Measurements from ENCODE around the gene CDC42BPB.

Gene CDC42BPB

GRCh38 chr14:103006106-103006505, 51.2 kb downstream of the CDC42BPB start:
- Histone ChIP-seq H3K27me3 (ENCODE audit: control insufficient read depth, insufficient read depth, low read length, poor library complexity, severe bottlenecking) (no peaks in the 10 kb centered on the region), H3K4me1 (ENCODE audit: control insufficient read depth, insufficient read depth, low read length) (no peaks in the 10 kb centered on the region), H3K27ac (ENCODE audit: insufficient read depth, low read depth, low read length, poor library complexity, severe bottlenecking) (no peak overlapping the region), H3K36me3 (ENCODE audit: control insufficient read depth, insufficient read depth, low read length) (no peaks in the 10 kb centered on the region), H3K9me3 (ENCODE audit: control insufficient read depth, low read length) (no peaks in the 10 kb centered on the region), H3K4me3 (ENCODE audit: insufficient read depth, low read depth, low read length) (no peak overlapping the region)
- WGBS, 2 experiments = 95 to 97% methylated on average over 8 of the region's 8 CpGs

GRCh38 chr14:103003850-103004249, 53.5 kb downstream of the CDC42BPB start:
- no peaks in the 10 kb centered on the region for H3K4me1 ChIP-seq (ENCODE audit: control insufficient read depth, insufficient read depth, low read length)
- H3K4me3 ChIP-seq (ENCODE audit: insufficient read depth, low read depth, low read length) = no peak overlapping the region
- no peak overlapping the region for H3K27ac ChIP-seq (ENCODE audit: insufficient read depth, low read depth, low read length, poor library complexity, severe bottlenecking)
- no peaks in the 10 kb centered on the region for H3K9me3 ChIP-seq (ENCODE audit: control insufficient read depth, low read length)
- H3K27me3 ChIP-seq (ENCODE audit: control insufficient read depth, insufficient read depth, low read length, poor library complexity, severe bottlenecking) = no peaks in the 10 kb centered on the region
- peaks cover 6% of the 10 kb centered on the region for H3K36me3 ChIP-seq (ENCODE audit: control insufficient read depth, insufficient read depth, low read length)
- 96% methylated on average over 24 of the region's 24 CpGs for WGBS, 2 experiments

GRCh38 chr14:103003351-103003615, 54.1 kb downstream of the CDC42BPB start:
- Histone ChIP-seq H3K27ac (ENCODE audit: insufficient read depth, low read depth, low read length, poor library complexity, severe bottlenecking) (no peak overlapping the region), H3K36me3 (ENCODE audit: control insufficient read depth, insufficient read depth, low read length) (peaks cover 6% of the 10 kb centered on the region), H3K27me3 (ENCODE audit: control insufficient read depth, insufficient read depth, low read length, poor library complexity, severe bottlenecking) (no peaks in the 10 kb centered on the region), H3K4me3 (ENCODE audit: insufficient read depth, low read depth, low read length) (no peak overlapping the region), H3K9me3 (ENCODE audit: control insufficient read depth, low read length) (no peaks in the 10 kb centered on the region), H3K4me1 (ENCODE audit: control insufficient read depth, insufficient read depth, low read length) (no peaks in the 10 kb centered on the region)
- 94 to 95% methylated on average over 14 of the region's 14 CpGs for WGBS, 2 experiments

- Histone ChIP-seq H3K27ac (ENCODE audit: insufficient read depth, low read depth, low read length, poor library complexity, severe bottlenecking) (no peak overlapping the region), H3K27me3 (ENCODE audit: control insufficient read depth, insufficient read depth, low read length, poor library complexity, severe bottlenecking) (no peaks in the 10 kb centered on the region), H3K4me3 (ENCODE audit: insufficient read depth, low read depth, low read length) (no peak overlapping the region), H3K36me3 (ENCODE audit: control insufficient read depth, insufficient read depth, low read length) (peaks cover 6% of the 10 kb centered on the region), H3K4me1 (ENCODE audit: control insufficient read depth, insufficient read depth, low read length) (no peaks in the 10 kb centered on the region), H3K9me3 (ENCODE audit: control insufficient read depth, low read length) (no peaks in the 10 kb centered on the region)
- 95% methylated on average over 22 of the region's 22 CpGs for WGBS, 2 experiments
These were observed 54.6 kb downstream of the CDC42BPB start for GRCh38 chr14:103002578-103003350.

- Histone ChIP-seq H3K36me3 (ENCODE audit: control insufficient read depth, insufficient read depth, low read length) (peaks cover 10% of the 10 kb centered on the region), H3K4me1 (ENCODE audit: control insufficient read depth, insufficient read depth, low read length) (no peaks in the 10 kb centered on the region), H3K27ac (ENCODE audit: insufficient read depth, low read depth, low read length, poor library complexity, severe bottlenecking) (no peak overlapping the region), H3K9me3 (ENCODE audit: control insufficient read depth, low read length) (no peaks in the 10 kb centered on the region), H3K27me3 (ENCODE audit: control insufficient read depth, insufficient read depth, low read length, poor library complexity, severe bottlenecking) (no peaks in the 10 kb centered on the region), H3K4me3 (ENCODE audit: insufficient read depth, low read depth, low read length) (no peak overlapping the region)
- 93% methylated on average over 37 of the region's 37 CpGs for WGBS, 2 experiments
These were observed 55.5 kb downstream of the CDC42BPB start for GRCh38 chr14:103001651-103002396.

- Histone ChIP-seq H3K27me3 (ENCODE audit: control insufficient read depth, insufficient read depth, low read length, poor library complexity, severe bottlenecking) (no peaks in the 10 kb centered on the region), H3K27ac (ENCODE audit: insufficient read depth, low read depth, low read length, poor library complexity, severe bottlenecking) (no peak overlapping the region), H3K36me3 (ENCODE audit: control insufficient read depth, insufficient read depth, low read length) (peaks cover 10% of the 10 kb centered on the region), H3K4me3 (ENCODE audit: insufficient read depth, low read depth, low read length) (no peak overlapping the region), H3K4me1 (ENCODE audit: control insufficient read depth, insufficient read depth, low read length) (no peaks in the 10 kb centered on the region), H3K9me3 (ENCODE audit: control insufficient read depth, low read length) (no peaks in the 10 kb centered on the region)
- WGBS, 2 experiments = 95% methylated on average over 18 of the region's 18 CpGs
These were observed 56.1 kb downstream of the CDC42BPB start for GRCh38 chr14:103001226-103001625.

- H3K4me3 ChIP-seq (ENCODE audit: insufficient read depth, low read depth, low read length) = no peak overlapping the region
- no peaks in the 10 kb centered on the region for H3K9me3 ChIP-seq (ENCODE audit: control insufficient read depth, low read length)
- no peaks in the 10 kb centered on the region for H3K27me3 ChIP-seq (ENCODE audit: control insufficient read depth, insufficient read depth, low read length, poor library complexity, severe bottlenecking)
- peaks cover 10% of the 10 kb centered on the region for H3K36me3 ChIP-seq (ENCODE audit: control insufficient read depth, insufficient read depth, low read length)
- no peaks in the 10 kb centered on the region for H3K4me1 ChIP-seq (ENCODE audit: control insufficient read depth, insufficient read depth, low read length)
- H3K27ac ChIP-seq (ENCODE audit: insufficient read depth, low read depth, low read length, poor library complexity, severe bottlenecking) = no peak overlapping the region
- 95 to 96% methylated on average over 21 of the region's 21 CpGs for WGBS, 2 experiments
These were observed 56.9 kb downstream of the CDC42BPB start for GRCh38 chr14:103000291-103000921.

- Histone ChIP-seq H3K4me3 (ENCODE audit: insufficient read depth, low read depth, low read length) (no peak overlapping the region), H3K9me3 (ENCODE audit: control insufficient read depth, low read length) (no peaks in the 10 kb centered on the region), H3K36me3 (ENCODE audit: control insufficient read depth, insufficient read depth, low read length) (peaks cover 12% of the 10 kb centered on the region), H3K4me1 (ENCODE audit: control insufficient read depth, insufficient read depth, low read length) (no peaks in the 10 kb centered on the region), H3K27ac (ENCODE audit: insufficient read depth, low read depth, low read length, poor library complexity, severe bottlenecking) (no peak overlapping the region), H3K27me3 (ENCODE audit: control insufficient read depth, insufficient read depth, low read length, poor library complexity, severe bottlenecking) (no peaks in the 10 kb centered on the region)
- 95 to 96% methylated on average over 21 of the region's 21 CpGs for WGBS, 2 experiments
These were observed 58.0 kb downstream of the CDC42BPB start for GRCh38 chr14:102999227-102999895.

- Histone ChIP-seq H3K27me3 (ENCODE audit: control insufficient read depth, insufficient read depth, low read length, poor library complexity, severe bottlenecking) (no peaks in the 10 kb centered on the region), H3K9me3 (ENCODE audit: control insufficient read depth, low read length) (no peaks in the 10 kb centered on the region), H3K36me3 (ENCODE audit: control insufficient read depth, insufficient read depth, low read length) (peaks cover 12% of the 10 kb centered on the region), H3K4me3 (ENCODE audit: insufficient read depth, low read depth, low read length) (no peak overlapping the region), H3K27ac (ENCODE audit: insufficient read depth, low read depth, low read length, poor library complexity, severe bottlenecking) (no peak overlapping the region), H3K4me1 (ENCODE audit: control insufficient read depth, insufficient read depth, low read length) (no peaks in the 10 kb centered on the region)
- WGBS, 2 experiments = 92 to 94% methylated on average over 6 of the region's 6 CpGs
These were observed 59.0 kb downstream of the CDC42BPB start for GRCh38 chr14:102998393-102998792.

- Histone ChIP-seq H3K4me1 (ENCODE audit: control insufficient read depth, insufficient read depth, low read length) (no peaks in the 10 kb centered on the region), H3K9me3 (ENCODE audit: control insufficient read depth, low read length) (no peaks in the 10 kb centered on the region), H3K36me3 (ENCODE audit: control insufficient read depth, insufficient read depth, low read length) (peaks cover 14% of the 10 kb centered on the region), H3K27ac (ENCODE audit: insufficient read depth, low read depth, low read length, poor library complexity, severe bottlenecking) (no peak overlapping the region), H3K27me3 (ENCODE audit: control insufficient read depth, insufficient read depth, low read length, poor library complexity, severe bottlenecking) (no peaks in the 10 kb centered on the region), H3K4me3 (ENCODE audit: insufficient read depth, low read depth, low read length) (no peak overlapping the region)
- WGBS, 2 experiments = 88 to 91% methylated on average over 10 of the region's 10 CpGs
These were observed 60.4 kb downstream of the CDC42BPB start for GRCh38 chr14:102996941-102997340.
